Stromal cell of bone marrow (primary cell): Measurements from ENCODE around the gene SLC1A1.

ENCODE experiments used
- DNase-seq: peaks from one replicate; pipeline ENCODE4 v3.0.0-alpha.2; 2012; ENCODE audit warnings: low read depth

SLC1A1 gene

DNA sequence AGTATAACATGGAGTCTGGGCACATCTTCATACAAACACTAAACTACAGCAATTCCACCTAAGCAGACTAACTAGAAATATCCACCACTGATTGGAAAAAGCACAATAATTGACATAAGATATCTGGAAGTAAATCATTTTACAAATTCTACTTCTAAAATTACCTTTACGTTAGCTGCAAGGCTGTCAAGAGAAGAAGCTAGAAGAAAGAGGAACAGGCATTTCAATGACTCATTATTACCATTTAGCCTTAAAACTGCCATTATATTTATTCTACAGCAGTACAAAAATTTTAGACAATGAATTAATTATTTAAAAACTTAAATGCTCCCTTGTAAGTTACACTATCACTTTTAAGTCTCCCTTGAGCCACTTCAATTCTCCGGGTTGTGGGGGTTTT, 128.4 kb downstream of the SLC1A1 start:
- DNase-seq: no peak

DNA sequence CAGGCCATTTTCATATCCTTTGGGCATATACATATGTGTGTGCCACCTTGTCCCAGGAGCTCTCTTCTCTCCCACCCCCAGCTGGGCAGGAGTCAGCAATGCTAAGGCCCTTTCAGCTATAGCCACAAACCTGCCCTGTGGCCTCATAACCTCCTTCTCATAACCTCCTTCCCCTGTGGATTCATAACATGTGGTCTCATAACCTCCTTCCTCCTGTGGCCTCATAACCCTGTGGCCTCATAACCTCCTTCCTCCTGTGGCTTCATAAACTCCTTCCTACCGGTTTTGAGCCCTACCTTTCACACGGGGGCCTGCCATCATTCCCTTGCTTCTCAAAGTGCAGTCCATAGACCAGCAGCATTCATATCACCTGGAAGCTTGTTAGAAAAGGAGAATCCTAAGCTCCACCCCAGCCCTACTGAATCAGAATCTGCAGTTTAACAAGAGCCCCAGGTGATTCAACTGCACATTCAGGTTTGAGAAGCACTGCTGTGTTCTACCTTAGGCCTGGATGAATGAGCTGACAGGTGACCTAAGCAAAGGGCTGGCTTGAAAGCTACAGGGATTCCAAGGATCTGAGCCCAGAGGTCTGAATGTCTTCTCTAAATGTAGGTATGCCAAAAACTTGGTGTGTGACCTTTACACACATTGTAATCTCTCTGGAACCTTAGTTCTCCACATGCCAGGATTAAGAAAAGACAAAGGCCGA, 129.9 kb downstream of the SLC1A1 start:
- no peak for DNase-seq

DNA sequence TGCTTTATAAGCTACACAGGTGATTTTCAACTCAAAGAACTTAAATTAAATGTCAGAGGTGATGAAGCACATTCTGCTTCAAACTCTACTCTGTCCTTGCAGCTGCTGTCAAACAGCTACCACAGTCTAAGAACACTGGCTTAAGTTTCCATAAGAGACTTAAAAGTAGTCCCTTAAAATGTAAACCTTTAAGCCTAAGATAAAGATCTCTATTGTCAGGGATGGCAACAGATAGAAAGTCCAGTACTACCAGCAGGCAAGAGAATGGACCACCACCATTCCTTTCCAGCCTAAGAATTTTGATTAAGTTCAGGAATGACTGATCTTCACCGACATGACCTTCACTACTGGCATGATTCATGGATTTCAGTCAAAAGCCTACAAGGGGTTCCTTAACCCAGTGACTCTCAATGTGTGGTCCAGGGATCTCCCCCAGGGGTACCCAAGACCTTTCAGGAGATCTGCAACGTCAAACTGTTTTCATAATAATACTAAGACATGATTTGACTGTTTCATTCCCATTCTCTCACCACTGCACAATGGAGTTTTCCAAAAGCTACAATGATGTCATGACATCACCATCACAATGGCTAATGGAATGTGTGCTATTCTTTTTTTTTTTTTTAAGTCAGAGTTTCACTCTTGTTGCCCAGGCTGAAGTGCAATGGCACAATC, 130.8 kb downstream of the SLC1A1 start:
- peak; percentile 43 for DNase-seq

DNA sequence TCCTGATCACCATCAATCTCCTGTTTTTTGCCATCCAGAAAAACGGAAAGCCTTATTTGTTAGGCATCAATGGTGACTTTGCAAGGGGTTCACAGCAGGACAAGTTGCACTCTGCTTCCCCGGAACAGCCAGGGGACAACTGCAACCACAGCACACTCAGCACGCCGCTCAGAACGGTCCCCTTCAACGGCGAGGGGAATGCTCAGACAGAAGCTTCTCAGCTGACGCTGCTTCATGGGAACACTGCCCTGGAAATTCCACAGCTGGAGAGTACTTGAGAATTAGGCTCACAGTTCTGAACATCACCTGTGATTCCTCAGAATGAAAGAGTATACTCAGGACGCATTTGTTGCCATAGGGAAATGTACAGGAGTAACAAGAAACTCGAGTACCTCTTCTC, 131.7 kb downstream of the SLC1A1 start:
- no peak for DNase-seq

DNA sequence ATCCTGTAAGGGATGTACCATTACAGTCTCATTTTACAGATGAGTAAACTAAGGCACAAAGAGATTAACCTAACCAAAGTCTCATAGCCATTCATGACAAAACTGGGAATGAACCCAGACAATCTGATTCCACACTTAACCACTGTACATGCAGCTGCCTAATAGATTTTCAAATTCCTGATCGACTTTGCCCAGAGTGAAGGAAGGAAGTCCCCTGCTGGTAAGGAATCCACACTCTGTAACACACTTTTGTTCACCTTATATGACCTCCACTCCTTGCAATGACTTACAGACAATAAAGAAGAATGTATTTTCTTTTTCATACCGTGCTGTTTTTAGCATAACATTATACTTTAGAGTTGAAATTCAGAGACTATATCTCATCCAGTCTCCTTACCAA, 140.6 kb downstream of the SLC1A1 start:
- no peak for DNase-seq
